Epithelial cell of prostate (primary cell): ENCODE measurements around the gene MT1A.
"Not testable (repeated sequence)": the region's sequence is repeated elsewhere in the genome, so short reads cannot be mapped to it uniquely, and the experiment has no call there.

Experiments used
- DNase-seq: peaks from one replicate; pipeline ENCODE4 v3.0.0-alpha.2; 2011; ENCODE audit warnings: low read depth, low spot score
- H3K27ac ChIP-seq: fragments of 450-650 bp; 2 replicates; pipeline ENCODE4 v1.5.1; 2017; ENCODE audit warnings: mild to moderate bottlenecking

Gene MT1A

DNA sequence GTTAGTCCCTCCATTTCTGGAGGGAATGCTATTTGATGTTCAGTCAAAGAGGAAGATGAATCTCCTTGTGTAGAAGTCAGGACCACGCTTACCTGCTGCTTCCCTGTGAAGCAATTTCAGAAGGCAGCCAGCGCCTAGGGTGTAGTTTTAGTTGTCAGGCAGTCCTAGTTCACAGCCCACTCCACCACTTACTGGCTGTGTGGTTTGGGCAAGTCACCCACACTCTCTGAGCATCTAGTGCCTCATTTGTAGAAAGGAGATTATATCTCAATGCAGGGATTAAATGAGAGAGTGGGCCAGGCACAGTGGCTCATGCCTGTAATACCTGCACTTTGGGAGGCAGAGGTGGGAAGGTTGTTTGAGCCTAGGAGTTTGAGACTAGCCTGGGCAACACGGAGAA, 33.7 kb downstream of the MT1A start:
- not testable (repeated sequence) for DNase-seq, H3K27ac ChIP-seq

DNA sequence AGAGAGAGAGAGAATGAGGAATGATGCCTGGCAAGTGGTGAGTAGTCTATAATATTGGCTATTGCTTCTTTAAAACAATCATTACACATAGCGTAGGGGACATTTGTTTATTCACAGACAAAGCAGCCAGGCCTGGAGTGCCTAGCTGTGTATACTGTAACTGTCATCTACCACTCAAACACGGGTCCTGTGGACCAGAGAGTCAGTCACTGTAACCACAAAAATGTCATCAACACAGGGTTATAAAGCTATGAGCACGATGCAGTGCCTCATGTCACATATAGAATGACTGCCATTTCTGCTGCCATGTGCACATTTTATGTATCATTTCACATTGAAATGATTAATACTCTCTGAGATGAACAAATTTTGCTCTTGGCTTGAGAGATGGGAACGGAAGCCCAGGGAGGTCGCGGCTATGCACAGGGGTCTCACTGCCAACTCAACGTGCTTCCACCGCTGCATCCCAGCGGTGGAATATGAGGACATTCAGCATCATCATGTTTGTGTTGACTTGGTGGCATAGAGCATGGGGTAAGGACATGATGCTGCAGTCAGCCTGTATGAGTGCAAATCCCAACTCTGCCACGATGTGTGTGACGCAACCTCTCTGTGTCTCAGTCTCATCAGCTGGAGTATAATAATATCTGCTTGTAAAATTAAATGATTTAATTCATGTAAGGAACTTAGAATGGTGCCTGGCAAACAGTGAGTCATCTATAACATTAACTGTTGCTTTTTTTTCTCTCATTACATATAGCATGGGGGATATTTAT, 34.5 kb downstream of the MT1A start:
- no peak for DNase-seq
- H3K27ac ChIP-seq: no peak overlapping the region

DNA sequence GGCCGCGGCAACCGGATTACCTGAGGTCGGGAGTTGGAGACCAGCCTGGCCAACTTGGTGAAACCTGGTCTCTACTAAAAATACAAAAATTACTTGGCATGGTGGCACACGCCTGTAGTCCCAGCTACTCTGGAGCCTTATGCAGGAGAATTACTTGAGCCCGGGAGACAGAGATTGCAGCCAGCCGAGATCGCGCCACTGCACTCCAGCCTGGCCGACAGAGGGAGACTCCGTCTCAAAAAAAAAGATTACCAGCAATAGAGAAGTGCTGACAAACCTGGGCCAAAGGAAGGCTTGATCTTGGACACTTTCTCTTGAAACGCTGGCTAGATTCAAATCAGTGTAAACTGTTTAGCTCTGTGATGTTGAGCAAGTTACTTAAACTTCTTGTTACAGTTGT, 35.5 kb downstream of the MT1A start:
- H3K27ac ChIP-seq: no peak overlapping the region
- DNase-seq: no peak

DNA sequence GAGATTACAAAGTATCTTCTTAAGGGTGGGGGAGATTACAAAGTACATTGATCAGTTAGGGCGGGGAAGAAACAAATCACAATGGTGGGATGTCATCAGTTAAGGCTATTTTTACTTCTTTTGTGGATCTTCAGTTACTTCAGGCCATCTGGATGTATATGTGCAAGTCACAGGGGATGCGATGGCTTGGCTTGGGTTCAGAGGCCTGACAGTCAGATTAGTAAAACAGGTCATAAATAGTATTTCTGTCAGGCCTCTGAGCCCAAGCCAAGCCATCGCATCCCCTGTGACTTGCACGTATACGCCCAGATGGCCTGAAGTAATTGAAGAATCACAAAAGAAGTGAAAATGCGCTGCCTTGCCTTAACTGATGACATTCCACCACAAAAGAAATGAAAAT, 36.1 kb downstream of the MT1A start:
- not testable (repeated sequence) for H3K27ac ChIP-seq, DNase-seq

DNA sequence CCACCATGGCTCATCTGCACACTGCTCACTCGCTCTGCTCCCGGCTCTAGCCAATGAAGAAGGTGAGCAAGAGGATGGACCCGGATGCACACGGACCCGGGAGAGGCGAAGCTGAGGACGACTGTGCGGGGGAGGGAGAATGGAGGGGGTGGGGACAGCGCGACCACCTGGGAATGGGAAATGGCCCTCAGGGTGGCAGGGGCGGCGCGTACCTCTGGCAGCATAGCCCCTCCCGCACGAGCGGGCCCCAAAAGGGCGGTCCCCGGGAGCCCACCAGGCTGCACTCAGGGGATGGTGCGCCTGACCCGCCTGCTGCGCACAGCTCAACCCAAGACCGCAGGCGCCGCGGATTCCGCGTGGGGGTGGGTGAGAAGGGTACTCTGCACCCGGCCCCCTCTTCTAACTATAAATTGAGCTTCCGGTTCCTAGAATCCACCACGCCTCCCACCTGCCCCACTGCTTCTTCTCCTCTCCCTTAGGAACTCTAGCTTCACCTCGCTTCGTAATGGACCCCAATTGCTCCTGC, 37.3 kb downstream of the MT1A start:
- H3K27ac ChIP-seq: no peak overlapping the region
- no peak for DNase-seq

DNA sequence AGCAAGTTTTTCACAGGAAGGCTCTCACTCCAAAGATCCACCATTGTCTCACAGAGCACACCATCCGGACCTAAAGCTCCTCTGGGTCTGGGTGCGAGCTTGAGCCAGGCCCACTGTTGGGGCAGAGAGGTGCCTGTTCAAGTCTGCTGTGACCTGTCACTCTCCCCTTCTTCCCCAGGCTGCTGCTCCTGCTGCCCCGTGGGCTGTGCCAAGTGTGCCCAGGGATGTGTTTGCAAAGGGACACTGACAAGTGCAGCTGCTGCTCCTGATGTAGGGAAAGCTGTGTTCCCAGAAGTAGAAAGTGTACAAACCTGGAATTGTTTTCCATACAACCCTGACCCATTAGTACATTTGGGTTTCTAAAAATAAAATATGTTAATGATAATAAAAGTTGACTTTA, 39.0 kb downstream of the MT1A start:
- DNase-seq: no peak
- no peak overlapping the region for H3K27ac ChIP-seq

DNA sequence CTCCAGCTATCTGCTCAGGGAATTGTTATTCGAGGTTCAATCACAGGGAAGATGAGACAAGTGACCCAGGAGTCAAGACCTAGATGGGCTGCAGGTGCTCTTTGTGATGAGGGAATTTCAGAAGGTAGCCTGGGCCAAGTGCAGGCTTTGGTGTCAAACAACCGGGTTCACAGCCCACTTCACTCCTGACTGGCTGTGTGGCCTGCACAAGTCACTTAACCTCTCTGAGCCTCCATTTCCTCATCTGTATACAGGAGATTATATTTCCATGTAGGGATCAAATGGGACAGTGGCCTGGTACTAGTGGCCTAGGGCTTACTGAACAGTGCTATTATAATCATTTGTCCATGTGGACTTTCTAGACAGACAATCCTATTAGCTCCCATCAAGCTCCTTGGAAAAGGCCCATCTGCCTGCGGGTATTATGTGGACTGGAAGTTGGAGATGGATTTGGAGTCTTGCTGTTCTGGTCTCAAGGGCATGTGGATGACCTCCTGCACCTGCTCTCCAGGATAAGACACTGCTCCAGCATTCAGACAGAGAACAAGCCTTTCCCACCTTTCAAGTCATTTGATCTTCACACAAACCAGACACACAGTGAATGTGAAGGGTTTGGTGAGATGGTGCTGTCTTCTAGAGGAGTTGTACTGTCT, 40.7 kb downstream of the MT1A start:
- peak overlapping the region; percentile 16 for H3K27ac ChIP-seq
- no peak for DNase-seq

DNA sequence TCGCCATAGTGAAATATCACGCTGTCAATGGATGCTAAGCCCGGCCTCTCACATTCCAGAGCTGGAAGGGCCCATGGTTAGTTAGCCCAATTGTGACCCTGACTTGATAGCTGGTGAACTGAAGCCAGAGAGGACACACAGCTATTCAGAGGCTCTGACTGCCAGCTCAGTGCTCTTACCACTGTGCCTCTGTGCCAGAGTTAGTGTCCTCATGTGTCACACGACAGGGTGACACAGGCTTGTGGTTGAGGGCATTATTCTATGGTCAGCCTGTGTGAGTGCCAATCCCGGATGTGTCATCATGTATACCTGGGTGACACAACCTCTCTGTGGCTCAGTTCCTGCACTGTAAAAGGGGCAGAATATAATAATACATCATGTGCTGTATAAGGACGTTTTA, 41.4 kb downstream of the MT1A start:
- peak overlapping the region; percentile 16 for H3K27ac ChIP-seq
- DNase-seq: peak; percentile 49

DNA sequence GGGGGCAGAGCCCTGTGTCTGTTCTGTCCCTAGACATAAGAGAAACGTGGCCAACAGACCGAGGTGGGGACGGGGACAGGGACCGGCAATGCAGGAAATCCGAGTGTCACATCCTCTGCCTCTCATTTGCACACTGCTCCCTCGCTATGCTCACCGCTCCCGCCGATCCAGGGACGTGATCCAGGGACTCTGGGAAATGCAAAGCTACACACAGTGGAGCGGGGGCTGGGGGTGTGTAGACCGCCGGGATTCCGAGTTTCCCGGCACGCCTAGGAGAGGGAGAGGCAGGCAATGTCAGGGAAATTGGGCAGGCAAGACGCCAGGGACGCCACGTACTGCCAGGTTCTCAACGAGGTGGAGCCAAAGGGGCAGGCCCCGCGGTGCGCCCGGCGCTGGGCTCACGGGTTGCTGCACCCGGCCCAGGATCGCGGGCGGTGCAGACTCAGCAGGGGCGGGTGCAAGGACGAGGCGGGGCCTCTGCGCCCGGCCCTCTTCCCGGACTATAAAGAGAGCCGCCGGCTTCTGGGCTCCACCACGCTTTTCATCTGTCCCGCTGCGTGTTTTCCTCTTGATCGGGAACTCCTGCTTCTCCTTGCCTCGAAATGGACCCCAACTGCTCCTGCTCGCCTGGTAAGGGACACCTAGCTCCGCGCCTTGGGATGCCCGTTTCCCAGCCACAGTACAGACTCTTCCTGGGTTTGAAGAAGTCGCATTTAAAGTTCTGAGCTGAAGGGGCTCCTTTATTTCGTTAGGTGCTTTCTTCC, 43.7 kb downstream of the MT1A start, which contains the start of gene MT1X:
Gene MT1X (plus strand): TSS at position 532 of the 764 bp plus-strand sequence. CDS start 71 bp downstream, at position 603.
- peak within 1 kb of the TSS; percentile 63 for H3K27ac ChIP-seq
- DNase-seq: peak; percentile 79

DNA sequence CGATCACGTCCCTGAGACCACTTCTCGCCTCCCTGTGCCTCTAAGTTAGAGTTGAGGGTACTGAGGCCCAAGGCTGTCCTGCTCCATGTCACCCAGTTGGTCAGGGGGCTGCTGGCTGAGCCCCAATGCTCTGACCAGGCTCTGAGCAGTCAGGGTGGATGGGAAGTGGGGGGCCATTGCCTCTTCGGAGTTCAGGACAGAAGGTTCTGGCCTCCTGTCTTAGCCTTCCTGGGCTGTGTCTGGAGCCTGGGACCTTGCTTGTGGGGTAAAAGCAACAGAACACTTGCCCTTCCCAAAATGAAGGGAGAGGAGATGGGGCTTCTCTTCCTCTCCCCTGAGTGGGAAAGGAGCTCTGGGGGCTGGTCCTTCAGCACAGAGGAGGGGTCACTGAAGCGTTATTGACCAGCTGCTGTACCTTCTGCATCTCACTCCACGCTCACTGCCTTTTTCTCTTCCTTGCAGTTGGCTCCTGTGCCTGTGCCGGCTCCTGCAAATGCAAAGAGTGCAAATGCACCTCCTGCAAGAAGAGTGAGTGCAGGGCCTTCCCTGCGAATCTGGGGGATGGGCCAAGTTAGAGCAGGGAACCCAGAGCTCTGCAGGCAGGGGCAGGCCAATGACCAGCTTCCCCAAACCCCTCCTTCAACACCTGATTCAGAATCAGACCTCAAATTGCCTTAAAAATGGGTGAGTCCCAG, 44.4 kb downstream of the MT1A start:
- peak overlapping the region; percentile 63 for H3K27ac ChIP-seq
- no peak for DNase-seq

DNA sequence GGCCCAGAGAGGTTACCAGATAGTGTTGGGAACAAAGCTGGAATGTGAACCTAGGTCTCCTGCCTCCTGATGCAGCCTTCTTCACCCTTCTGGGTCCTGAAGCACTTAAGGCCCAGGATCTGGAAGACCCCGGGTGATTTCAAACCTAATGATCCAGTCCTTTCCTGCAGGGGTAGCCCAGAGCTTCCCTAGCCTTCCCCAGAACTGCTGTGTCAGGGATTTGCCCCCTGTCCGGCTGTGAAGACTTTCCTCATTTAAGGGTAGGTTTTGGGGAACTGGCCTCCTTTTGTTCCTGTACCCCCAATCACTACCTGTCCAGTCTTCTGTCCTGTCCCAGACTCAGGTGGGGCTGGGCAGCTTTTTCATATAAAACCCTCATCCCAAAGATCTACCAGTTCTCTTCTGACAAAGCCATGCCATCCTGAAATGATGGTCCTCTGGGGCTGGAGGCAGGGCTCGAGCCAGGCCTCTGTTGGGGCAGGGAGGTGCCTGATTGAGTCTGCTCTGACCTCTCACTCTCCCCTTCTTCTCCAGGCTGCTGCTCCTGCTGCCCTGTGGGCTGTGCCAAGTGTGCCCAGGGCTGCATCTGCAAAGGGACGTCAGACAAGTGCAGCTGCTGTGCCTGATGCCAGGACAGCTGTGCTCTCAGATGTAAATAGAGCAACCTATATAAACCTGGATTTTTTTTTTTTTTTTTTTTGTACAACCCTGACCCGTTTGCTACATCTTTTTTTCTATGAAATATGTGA, 45.1 kb downstream of the MT1A start:
- H3K27ac ChIP-seq: peak overlapping the region; percentile 63
- DNase-seq: no peak

DNA sequence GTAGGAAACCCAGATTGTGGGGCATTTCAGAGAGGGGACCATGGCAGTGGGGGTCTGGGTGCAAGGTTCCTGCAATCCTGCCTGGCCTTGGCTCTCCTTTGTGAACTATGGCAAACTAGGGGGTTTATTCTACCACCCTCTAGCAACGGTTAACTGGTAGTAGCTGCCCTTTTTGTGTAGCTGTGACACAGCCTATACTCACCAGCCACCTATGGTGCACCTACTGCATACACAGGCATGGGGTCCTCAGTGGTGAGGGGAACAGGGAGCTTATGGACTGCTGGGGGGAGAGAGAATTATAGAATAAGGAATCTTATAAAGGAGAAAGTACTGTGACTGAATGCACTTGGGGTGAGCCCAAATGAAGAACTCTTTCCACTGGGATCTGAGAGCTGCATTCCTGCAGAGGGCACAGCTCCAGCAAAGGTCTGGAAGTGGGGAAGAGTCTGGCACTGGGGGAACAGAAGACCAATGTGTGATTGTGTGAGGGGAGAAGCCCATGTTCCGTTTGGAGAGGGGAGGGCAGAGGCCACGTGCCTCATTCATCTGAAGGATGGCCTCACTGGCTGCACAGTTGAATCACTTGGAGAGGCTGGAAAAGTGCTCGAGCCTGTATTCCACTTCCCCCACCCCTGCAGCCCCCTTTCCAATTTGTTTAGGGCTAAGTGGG, 45.9 kb downstream of the MT1A start:
- no peak for DNase-seq
- peak overlapping the region; percentile 63 for H3K27ac ChIP-seq

DNA sequence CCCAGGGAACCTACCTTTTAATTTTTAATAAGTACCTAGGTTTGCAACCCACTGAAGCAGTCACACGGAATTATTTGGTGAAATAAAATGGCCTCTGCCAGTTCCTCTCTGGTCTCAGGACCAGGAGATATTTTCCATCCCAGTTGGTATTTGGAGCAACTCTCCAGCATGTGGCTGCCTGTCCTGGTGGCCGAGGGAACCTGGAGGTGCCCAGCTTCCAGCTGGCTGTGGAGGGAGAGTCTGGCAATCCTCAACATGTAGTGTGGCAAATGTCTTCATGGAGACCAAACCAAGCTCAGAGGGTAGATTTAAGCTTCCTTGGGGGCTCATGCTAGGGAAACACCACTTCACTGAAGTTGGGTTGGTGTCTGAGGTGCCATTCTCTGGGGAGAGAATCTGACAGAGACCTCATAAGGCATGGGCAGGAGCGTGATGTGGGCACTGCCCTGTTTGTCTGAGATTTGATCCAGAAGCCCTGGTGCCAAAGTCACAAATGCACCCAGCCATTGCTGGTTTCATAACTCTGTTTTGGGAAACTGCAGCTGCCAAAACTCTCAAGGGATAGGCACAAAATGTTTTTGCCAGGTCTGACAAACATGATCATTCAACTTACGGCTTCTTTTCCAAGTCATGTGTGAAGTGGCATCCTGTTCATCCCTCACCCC, 46.6 kb downstream of the MT1A start:
- DNase-seq: no peak
- H3K27ac ChIP-seq: peak overlapping the region; percentile 63

DNA sequence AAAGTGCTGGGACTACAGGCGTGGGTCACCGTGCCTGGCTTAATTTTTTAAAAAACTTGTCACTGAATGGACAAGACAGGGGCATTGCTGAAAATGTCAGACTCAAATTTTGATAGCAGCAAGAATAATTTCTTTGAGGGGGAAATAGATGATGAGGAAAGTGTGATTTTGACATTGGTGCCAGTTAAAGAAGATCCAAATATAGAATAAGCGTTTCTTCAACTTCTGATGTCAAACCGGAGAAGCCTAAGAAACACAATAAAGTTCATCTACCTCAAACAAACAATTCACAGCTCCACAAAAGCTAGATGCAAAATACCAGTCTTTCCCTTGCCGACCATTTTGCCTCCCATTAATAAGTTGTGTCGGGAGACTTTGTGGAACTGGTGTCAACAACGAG, 48.3 kb downstream of the MT1A start:
- no peak for DNase-seq

DNA sequence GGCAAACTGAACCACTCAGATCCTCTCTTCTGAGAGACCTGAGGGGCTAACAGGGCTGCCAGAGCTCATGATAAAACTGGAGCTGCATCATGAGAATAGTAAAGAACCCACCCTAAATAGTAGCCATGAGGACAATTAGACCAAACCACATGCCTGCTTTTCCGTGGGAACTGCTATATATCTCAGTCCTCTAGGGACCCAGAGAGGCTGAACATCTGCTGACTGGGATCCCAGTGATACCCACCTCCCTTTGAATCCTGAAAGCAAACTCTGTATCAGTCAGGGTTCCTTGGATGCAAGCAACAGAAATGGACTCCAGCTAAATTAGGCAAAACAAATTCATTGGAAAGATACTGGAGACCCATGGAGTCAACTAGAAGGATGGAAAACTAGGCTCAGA, 50.3 kb downstream of the MT1A start:
- H3K27ac ChIP-seq: peak overlapping the region; percentile 37
- no peak for DNase-seq

More for the DNA sequence above, 48.3 kb downstream of the MT1A start:
- H3K27ac ChIP-seq: no peak overlapping the region

DNA sequence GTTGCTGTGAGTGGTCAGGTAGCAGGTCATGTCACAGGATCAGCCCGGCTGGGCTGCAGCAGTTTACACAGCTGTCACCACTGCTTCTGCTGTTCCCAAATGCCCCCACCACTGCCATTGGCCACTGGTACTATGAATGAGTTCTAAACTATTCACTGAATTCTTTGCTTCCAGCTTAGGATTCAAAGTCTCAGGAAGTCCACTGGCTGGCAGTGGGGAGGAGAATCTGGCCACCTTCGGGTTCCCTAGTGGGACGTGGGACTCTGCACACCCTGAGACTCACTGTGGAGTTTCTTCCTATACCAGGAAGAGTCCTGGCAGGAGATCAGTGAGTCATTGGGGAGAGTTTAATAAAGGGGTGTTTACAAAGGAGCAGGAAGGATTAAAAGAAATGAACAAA, 50.7 kb downstream of the MT1A start:
- DNase-seq: no peak
- peak overlapping the region; percentile 37 for H3K27ac ChIP-seq
